PFSK-1 (cell line): Measurements from ENCODE around the gene RNF151.

Source experiments
- FOXP2 ChIP-seq: optimal IDR thresholded peaks from 2 replicates; pipeline ENCODE3; 2011; ENCODE audit warnings: borderline replicate concordance, control low read depth, inconsistent platforms; ENCODE audit not compliant: insufficient read depth; ENCODE audit errors: extremely low read length, extremely low read depth
- POLR2AphosphoS5 ChIP-seq: IDR thresholded peaks from 2 replicates; pipeline ENCODE4 v1.6.1; 2012; ENCODE audit warnings: low read depth, mild to moderate bottlenecking, control low read depth, low read length, moderate library complexity
- SIN3A ChIP-seq: IDR thresholded peaks from 2 replicates; pipeline ENCODE4 v1.6.1; 2012; ENCODE audit warnings: mild to moderate bottlenecking, low read length, moderate library complexity, borderline replicate concordance; ENCODE audit not compliant: insufficient read depth
- TAF1 ChIP-seq: IDR thresholded peaks from 2 replicates; pipeline ENCODE4 v1.6.1; 2012; ENCODE audit warnings: low read length, control low read depth, borderline replicate concordance; ENCODE audit not compliant: insufficient read depth
- TF ChIP-seq, protein P1 (sequence below), 2 experiments: IDR thresholded peaks; 2 replicates each; pipeline versions ENCODE4 v1.6.1 to v1.8.0; 2011 to 2012; ENCODE audit warnings: low read depth in 2 of 2, low read length in 2 of 2, control low read depth in 1 of 2, inconsistent platforms in 1 of 2, mild to moderate bottlenecking in 1 of 2, moderate library complexity in 1 of 2; ENCODE audit not compliant: insufficient read depth in 1 of 2

Gene RNF151

GRCh38 chr16:1975432-1976215 is 9.0 kb downstream of the RNF151 start:
- TF ChIP-seq, protein P1, sequence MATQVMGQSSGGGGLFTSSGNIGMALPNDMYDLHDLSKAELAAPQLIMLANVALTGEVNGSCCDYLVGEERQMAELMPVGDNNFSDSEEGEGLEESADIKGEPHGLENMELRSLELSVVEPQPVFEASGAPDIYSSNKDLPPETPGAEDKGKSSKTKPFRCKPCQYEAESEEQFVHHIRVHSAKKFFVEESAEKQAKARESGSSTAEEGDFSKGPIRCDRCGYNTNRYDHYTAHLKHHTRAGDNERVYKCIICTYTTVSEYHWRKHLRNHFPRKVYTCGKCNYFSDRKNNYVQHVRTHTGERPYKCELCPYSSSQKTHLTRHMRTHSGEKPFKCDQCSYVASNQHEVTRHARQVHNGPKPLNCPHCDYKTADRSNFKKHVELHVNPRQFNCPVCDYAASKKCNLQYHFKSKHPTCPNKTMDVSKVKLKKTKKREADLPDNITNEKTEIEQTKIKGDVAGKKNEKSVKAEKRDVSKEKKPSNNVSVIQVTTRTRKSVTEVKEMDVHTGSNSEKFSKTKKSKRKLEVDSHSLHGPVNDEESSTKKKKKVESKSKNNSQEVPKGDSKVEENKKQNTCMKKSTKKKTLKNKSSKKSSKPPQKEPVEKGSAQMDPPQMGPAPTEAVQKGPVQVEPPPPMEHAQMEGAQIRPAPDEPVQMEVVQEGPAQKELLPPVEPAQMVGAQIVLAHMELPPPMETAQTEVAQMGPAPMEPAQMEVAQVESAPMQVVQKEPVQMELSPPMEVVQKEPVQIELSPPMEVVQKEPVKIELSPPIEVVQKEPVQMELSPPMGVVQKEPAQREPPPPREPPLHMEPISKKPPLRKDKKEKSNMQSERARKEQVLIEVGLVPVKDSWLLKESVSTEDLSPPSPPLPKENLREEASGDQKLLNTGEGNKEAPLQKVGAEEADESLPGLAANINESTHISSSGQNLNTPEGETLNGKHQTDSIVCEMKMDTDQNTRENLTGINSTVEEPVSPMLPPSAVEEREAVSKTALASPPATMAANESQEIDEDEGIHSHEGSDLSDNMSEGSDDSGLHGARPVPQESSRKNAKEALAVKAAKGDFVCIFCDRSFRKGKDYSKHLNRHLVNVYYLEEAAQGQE (IDR thresholded peaks at IDR 0.05; ENCODE audit: insufficient read depth in 1 of 2, low read depth in 2 of 2, low read length in 2 of 2), result no peak
- TF ChIP-seq POLR2AphosphoS5, result no peak
- no peak for TF ChIP-seq FOXP2
- TF ChIP-seq TAF1, result no peak
- TF ChIP-seq SIN3A, result no peak

- TF ChIP-seq POLR2AphosphoS5, result no peak
- no peak for TF ChIP-seq TAF1
- TF ChIP-seq SIN3A, result no peak
- TF ChIP-seq, protein P1 (IDR thresholded peaks at IDR 0.05; ENCODE audit: insufficient read depth in 1 of 2, low read depth in 2 of 2, low read length in 2 of 2), result no peak
- no peak for TF ChIP-seq FOXP2
Measured at GRCh38 chr16:1976216-1976520, 9.5 kb downstream of the RNF151 start.

DNA sequence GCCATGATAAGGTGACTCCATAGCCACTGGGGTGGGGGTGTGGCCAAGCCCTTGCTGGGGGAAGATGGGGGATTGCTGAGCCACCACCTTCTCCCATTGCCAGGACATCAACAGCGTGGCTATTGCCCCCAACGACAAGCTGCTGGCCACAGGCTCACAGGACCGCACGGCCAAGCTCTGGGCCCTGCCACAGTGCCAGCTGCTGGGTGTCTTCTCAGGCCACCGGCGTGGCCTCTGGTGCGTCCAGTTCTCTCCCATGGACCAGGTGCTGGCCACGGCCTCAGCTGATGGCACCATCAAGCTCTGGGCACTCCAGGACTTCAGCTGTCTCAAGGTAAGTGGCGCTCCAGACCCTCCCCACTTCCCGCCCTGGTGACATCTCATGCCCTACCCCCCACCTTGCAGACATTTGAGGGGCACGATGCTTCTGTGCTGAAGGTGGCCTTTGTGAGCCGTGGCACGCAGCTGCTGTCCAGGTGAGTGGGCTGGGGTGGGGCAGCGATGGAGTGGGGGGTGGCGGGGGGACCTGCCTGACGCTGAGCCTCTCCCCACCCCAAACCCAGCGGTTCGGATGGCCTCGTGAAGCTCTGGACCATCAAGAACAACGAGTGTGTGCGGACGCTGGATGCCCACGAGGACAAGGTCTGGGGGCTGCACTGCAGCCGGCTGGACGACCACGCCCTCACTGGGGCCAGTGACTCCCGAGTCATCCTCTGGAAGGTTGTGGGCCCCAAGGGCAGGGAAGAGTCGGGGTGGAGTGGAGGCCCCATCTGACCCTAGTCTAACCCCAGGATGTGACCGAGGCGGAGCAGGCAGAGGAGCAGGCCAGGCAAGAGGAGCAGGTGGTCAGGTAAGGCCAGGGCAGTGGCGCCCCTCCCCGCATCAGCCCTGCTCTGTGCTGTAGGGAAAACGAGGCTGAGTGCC is 10.6 kb downstream of the RNF151 start:
- TF ChIP-seq, protein P1 (IDR thresholded peaks at IDR 0.05; ENCODE audit: insufficient read depth in 1 of 2, low read depth in 2 of 2, low read length in 2 of 2), result no peak
- TF ChIP-seq SIN3A (no peak), FOXP2 (no peak), TAF1 (no peak), POLR2AphosphoS5 (no peak)

DNA sequence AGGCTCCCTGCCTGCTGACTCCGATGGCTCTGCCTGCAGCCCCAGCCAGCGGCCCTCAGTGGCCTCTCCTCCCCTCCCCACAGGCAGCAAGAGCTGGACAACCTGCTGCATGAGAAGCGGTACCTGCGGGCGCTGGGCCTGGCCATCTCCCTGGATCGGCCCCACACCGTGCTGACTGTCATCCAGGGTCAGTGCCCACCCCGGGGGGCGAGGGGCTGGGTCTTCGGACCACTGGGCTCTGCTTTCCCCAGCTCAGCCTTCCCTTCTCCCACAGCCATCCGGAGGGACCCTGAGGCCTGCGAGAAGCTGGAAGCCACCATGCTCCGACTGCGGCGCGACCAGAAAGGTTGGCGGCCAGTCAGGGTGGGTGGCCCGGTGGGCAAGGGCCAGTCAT is 11.2 kb downstream of the RNF151 start:
- no peak for TF ChIP-seq TAF1
- no peak for TF ChIP-seq FOXP2
- TF ChIP-seq, protein P1 (IDR thresholded peaks at IDR 0.05; ENCODE audit: insufficient read depth in 1 of 2, low read depth in 2 of 2, low read length in 2 of 2), result no peak
- no peak for TF ChIP-seq SIN3A
- no peak for TF ChIP-seq POLR2AphosphoS5
